Glomerular visceral epithelial cell (primary cell): Measurements from ENCODE around the gene KRTAP12-4.
"Not testable (repeated sequence)": the region's sequence is repeated elsewhere in the genome, so short reads cannot be mapped to it uniquely, and the experiment has no call there.

Source experiments
- DNase-seq: peaks from one replicate; pipeline ENCODE4 v3.0.0-alpha.2; 2016; ENCODE audit errors: extremely low spot score

Gene KRTAP12-4

DNA sequence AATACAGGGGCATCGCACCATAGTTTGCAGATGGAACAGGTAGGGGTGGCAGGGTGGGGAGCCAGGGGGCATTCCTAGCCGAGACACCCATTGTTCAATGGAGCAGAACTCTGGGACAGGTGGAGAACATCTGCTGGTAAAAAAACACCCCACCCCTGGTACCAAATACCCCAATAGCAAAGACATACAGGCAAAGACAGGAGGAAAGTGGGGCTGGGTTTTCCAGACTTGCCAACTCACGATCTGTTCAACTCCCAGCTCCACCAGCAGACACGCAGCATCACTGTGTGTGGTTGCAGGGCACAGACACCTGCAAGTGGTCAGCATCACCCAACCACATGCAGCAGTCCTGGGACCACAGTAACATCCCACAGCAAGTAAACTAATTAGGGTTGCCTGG, 42.9 kb downstream of the KRTAP12-4 start:
- no peak for DNase-seq

DNA sequence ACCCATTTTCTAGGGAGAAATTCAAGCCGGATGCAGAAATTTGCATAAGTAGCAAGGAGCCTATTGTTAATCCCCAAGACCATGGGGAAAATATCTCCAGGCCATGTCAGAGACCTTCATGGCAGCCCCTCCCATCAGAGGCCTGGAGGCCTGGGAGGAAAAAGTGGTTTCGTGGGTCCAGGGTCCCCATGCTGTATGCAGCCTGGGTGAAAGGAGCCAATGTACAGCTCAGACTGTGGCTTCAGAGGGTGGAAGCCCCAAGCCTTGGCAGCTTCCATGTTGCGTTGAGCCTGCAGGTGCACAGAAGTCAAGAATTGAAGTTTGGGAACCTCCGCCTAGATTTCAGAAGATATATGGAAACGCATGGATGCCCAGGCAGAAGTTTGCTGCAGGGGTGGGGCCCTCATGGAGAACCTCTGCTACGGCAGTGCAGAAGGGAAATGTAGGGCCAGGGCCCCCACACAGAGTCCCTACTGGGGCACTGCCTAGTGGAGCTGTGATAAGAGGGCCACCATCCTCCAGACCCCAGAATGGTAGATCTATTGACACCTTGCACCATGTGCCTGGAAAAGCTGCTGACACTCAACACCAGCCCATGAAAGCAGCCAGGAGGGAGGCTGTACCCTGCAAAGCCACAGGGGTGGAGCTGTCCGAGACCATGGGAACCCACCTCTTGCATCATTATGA, 44.2 kb downstream of the KRTAP12-4 start:
- DNase-seq: not testable (repeated sequence)

DNA sequence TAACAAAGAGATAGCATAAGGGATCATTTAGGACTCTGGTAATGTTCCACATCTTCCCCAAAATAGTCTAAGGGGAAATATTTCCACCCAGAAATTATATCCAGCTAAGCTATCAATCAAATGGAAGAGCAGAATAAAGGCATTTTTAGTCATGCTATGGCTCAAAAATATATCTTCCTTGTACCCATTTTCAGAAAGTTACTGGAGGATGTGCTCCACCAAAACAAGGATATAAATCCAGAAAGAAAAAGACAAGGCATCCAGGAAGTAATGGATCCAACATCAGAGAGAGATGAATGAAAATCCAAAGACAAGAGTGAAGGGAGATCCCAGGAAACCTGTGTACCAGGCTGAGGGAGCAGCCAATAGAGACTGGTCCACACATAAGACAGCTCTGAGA, 45.3 kb downstream of the KRTAP12-4 start:
- no peak for DNase-seq

DNA sequence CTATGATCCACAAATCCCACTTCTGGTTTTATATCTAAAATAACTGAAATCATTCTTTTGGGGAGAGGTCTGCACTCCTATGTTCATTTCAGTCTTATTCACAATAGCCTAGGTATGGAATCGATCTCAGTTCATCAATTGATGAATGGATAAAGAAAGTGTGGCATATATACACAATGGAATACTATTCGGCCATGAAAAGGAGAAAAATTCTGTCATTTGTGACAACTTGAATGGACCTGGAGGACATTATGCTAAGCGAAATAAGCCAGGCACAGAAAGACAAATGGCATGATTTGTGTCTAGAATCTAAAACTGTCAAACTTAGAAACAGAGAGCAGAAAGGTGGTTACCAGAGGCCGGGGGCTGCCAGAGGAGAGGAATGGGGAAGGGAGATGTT, 48.0 kb downstream of the KRTAP12-4 start:
- DNase-seq: no peak
